K562 (cell line): ENCODE measurements around the gene TFEB. TPM values are rescaled to one million over a fixed set of nuclear protein-coding genes. Genes with fewer than 3 reads are reported as not detected.
A peak's percentile ranks its signal among the peaks of the same experiment; 100 is the strongest.

ENCODE experiments used
- ATF2 ChIP-seq: sonication (generic); formaldehyde crosslinking; IDR thresholded peaks from 2 replicates; pipeline ENCODE4 v1.8.1; 2022; ENCODE audit warnings: missing genetic modification reagents
- CC2D1A ChIP-seq: fragments of 450-650 bp; IDR thresholded peaks from 2 replicates; pipeline ENCODE4 v1.6.1; 2017; ENCODE audit warnings: mild to moderate bottlenecking
- MAZ ChIP-seq, 2 experiments: fragments of 450-650 bp in 1 of 2; sonication (generic) in 1 of 2; formaldehyde crosslinking; IDR thresholded peaks in 1 of 2; conservative IDR thresholded peaks in 1 of 2; 2 replicates each; pipeline versions ENCODE4 v1.4.0 to v1.5.0; 2020; ENCODE audit warnings: mild to moderate bottlenecking in 1 of 2, missing genetic modification reagents in 1 of 2
- MYNN ChIP-seq, 2 experiments: sonication (generic); formaldehyde crosslinking in 1 of 2; IDR thresholded peaks; 2 replicates each; pipeline versions ENCODE4 v1.5.0 to v1.6.1; 2016 to 2020; ENCODE audit warnings: antibody characterized with exemption in 1 of 2, missing genetic modification reagents in 1 of 2
- RCOR1 ChIP-seq, 2 experiments: IDR thresholded peaks; 2 replicates each; pipeline ENCODE4 v1.6.1; 2012; ENCODE audit warnings: low read depth in 2 of 2, low read length in 2 of 2, borderline replicate concordance in 1 of 2, improper control_type of control experiment in 1 of 2
- RREB1 ChIP-seq: fragments of 250-450 bp; sonication (Bioruptor Pico); IDR thresholded peaks from 2 replicates; pipeline ENCODE4 v1.4.0; 2020
- SMC3 ChIP-seq: conservative IDR thresholded peaks from 2 replicates; pipeline ENCODE4 v1.6.1; 2011; ENCODE audit warnings: low read depth, low read length, improper control_type of control experiment; ENCODE audit not compliant: insufficient read depth
- TFAP4 ChIP-seq: sonication (generic); formaldehyde crosslinking; IDR thresholded peaks from 2 replicates; pipeline ENCODE4 v1.8.0; 2022; ENCODE audit warnings: missing genetic modification reagents, mild to moderate bottlenecking, moderate library complexity, borderline replicate concordance
- YY1 ChIP-seq, 3 experiments: IDR thresholded peaks; 2 replicates each; pipeline ENCODE4 v1.6.1; 2011; ENCODE audit warnings: low read length in 2 of 3, mild to moderate bottlenecking in 2 of 3, moderate library complexity in 2 of 3, borderline replicate concordance in 1 of 3, control low read depth in 1 of 3, low read depth in 1 of 3; ENCODE audit not compliant: insufficient read depth in 3 of 3, insufficient replicate concordance in 2 of 3, control insufficient read depth in 1 of 3, insufficient read length in 1 of 3; ENCODE audit errors: extremely low read depth in 1 of 3
- ZNF449 ChIP-seq: fragments of 250-450 bp; sonication (Bioruptor Pico); IDR thresholded peaks from 2 replicates; pipeline ENCODE4 v1.8.0; 2022; ENCODE audit warnings: moderate library complexity, mild to moderate bottlenecking, inconsistent platforms
- ZNF512 ChIP-seq: IDR thresholded peaks from 2 replicates; pipeline ENCODE4 v1.6.1; 2016; ENCODE audit warnings: missing genetic modification characterization, missing compliant biosample characterization
- polyA plus RNA-seq, 8 experiments: library from polyadenylated mRNA; depleted of rRNA in 4 of 8; stranded (reverse) in 5 of 8; unstranded in 3 of 8; fragments of >200 nt; fragmentation: Nextera tagmentation in 2 of 8; fragmentation: Illumina TruSeq in 1 of 8; extraction: Ambion mirVana in 2 of 8; extraction: Trizol in 1 of 8; gene quantifications; 2 replicates each; pipeline versions ENCODE4 v1.2.1 to v1.2.3, GENCODE V29; 2011 to 2014; ENCODE audit warnings: inconsistent platforms in 1 of 8, missing spikeins in 1 of 8
- total RNA-seq, 7 experiments: library from RNA; depleted of rRNA in 6 of 7; stranded (reverse); fragments of >200 nt in 6 of 7; fragmentation: Illumina TruSeq in 2 of 7; extraction: Trizol in 2 of 7; gene quantifications; 2 replicates each; pipeline versions ENCODE4 v1.2.1 to v1.2.3, GENCODE V29; 2011 to 2021; ENCODE audit warnings: low replicate concordance in 1 of 7

The TFEB gene
- total and polyA plus RNA-seq, 9 of the 15 experiments (the other 6 are each of a cell fraction or from before 2014, with no cell fraction given) = 0.04 to 4.7 (median 2.0) TPM

GRCh38 chr6:41705996-41706835 is 29.2 kb downstream of the TFEB start (continued):
- TF ChIP-seq MAZ (CRISPR knock-in tag; conservative IDR thresholded peaks at IDR 0.05 in 1 of 2, IDR thresholded peaks at IDR 0.05 in 1 of 2) (peak in 1 of 2 experiments; percentile 73; a peak in 2 of 4 replicates), MYNN (IDR thresholded peaks at IDR 0.05) (peak; percentile 64; the same call in 1 of the 2 replicates), MYNN (CRISPR knock-in tag; IDR thresholded peaks at IDR 0.05) (no peak), SMC3 (peak; percentile 83), ZNF512 (no peak), ATF2 (CRISPR knock-in tag) (no peak), CC2D1A (peak; percentile 33; the same call in 1 of the 2 replicates), RCOR1 (IDR thresholded peaks at IDR 0.05; ENCODE audit: borderline replicate concordance in 1 of 2, low read depth in 2 of 2, low read length in 2 of 2) (peak in 1 of 2 experiments; percentile 22; a peak in 1 of 4 replicates), TFAP4 (CRISPR knock-in tag) (peak; percentile 38; the same call in 1 of the 2 replicates), ZNF449 (CRISPR knock-in tag) (no peak), RREB1 (no peak), YY1 (IDR thresholded peaks at IDR 0.05; ENCODE audit: borderline replicate concordance in 1 of 3, control insufficient read depth in 1 of 3, extremely low read depth in 1 of 3, insufficient read depth in 3 of 3, insufficient read length in 1 of 3, insufficient replicate concordance in 2 of 3, low read depth in 1 of 3, low read length in 2 of 3) (peak in 1 of 3 experiments; percentile 30)
